DND-41 (cell line): ENCODE results near the gene CKAP5.

Source experiments
- CTCF ChIP-seq: IDR thresholded peaks from 2 replicates; pipeline ENCODE4 v1.5.1; 2012; ENCODE audit warnings: borderline replicate concordance, low read length, moderate library complexity, mild to moderate bottlenecking; ENCODE audit not compliant: poor library complexity, severe bottlenecking; ENCODE audit errors: extremely low read depth
- EZH2 ChIP-seq: IDR thresholded peaks from 3 replicates; pipeline ENCODE4 v1.6.1; 2012; ENCODE audit warnings: borderline replicate concordance, low read depth, mild to moderate bottlenecking, moderate library complexity, low read length, inconsistent platforms; ENCODE audit not compliant: severe bottlenecking

GRCh38 chr11:46889689-46890475, 43.8 kb upstream of the CKAP5 start:
- TF ChIP-seq EZH2 (no peak), CTCF (peak; percentile 90)
